Stimulated activated naive CD8-positive, alpha-beta T cell treated with anti-CD3 and anti-CD28 coated beads, Interleukin-15, Interleukin-2, amounts not matched to agents 100 U/mL and 50 U/mL, for 24 hours (primary cell): Measurements from ENCODE around the gene SPIC.
"Not testable (repeated sequence)": the region's sequence is repeated elsewhere in the genome, so short reads cannot be mapped to it uniquely, and the experiment has no call there.

Experiments
- ATAC-seq: fragments of 150-1000 bp; cut with Tn5 transposase; one replicate; pipeline ENCODE4 v1.10.0; 2021
- DNase-seq: peaks from one replicate; pipeline ENCODE4 v3.0.0; 2021

The SPIC gene

DNA sequence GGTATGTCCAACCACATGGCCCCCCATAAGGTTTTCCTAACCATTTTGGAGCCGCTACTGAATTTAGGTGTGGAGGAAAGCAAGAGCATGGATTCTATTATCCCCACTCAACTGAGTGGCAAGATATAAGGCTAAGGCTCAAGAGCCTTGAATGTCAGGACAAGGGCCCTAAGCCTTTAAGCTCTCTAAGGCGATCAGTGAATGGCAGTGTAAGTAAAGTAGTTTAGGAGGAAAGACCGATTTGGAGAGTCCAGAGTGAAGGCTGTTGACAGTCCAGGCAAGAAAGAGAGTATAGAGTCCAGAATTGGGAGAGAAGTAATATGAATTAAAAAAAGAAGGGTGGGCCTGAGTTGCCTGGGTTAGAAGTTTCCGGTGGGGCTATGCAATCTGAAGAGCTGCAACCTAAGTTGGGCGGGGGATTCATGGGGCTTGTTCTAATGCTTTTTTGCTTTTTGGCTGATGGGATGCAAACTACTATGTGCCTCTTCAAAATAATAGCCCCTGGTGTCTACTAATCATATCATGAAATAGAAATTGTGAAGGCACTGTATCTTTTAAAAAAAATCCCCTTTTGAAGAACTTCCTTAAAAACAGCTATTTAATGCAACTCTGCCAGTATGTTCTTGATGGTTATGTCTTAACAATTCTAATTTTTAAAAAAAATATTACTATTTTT, at the start of gene SPIC:
TSS of gene SPIC (plus strand) at position 626 of the 676 bp plus-strand sequence. CDS start 1,569 bp downstream, outside the sequence.
- no peak for ATAC-seq

DNA sequence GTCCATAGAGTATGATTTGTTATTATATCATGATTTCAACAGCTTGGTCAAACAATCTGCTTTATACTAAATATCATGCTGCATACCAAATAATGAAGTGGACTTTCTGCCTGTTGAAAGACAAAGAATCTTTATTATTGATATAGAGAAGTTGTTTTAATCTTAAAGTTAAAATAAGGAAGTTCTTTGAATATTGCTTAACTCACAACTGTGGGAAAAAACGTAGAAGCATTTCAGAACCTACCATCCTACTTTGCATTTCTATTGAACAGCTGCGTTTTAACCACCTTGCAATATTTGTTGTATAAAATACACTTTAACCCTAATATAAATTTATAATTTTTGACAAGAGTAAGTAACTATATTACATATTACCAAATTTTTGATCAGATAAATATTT, 44.7 kb upstream of the SPIC start:
- ATAC-seq (no peak), DNase-seq (no peak)

More for the DNA sequence above, at the start of gene SPIC:
- no peak for DNase-seq

DNA sequence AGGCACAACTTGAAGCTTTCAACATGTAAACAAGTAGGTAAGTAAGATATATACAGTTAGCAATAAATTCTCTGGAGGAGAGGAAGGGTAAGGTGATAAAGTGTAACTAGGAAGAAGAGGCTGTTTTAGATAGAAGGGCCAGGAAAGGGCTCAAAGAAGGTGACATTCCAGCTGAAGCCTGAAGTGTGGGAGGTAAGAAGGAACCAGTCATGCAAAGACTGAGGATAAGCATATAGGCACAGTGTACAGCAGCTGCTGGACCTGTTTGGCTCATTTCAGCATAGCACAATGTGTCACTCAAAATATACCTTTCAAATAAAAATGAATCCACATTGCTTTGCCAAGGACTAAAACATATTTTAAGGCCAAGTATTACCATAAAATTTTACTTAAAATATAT, 39.0 kb upstream of the SPIC start:
- DNase-seq: no peak
- ATAC-seq: no peak

DNA sequence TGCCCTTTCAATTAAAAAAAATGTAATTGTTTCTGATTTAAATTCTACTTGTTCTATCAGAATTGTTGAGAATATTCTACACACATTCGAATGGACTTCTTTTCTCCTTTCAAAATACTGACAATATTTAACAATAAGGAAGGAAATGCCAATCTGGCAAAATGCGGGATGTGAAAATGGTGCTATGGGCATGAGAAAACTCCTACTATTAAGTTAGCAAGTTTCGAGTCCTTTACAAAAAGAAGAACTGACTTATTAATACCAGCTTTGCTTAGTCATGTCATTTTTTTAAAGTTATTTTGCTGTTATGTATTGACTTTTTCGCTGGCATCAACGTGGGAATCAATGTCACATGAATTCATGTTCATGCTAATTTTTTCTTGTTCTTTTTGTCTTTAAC, 35.9 kb upstream of the SPIC start:
- ATAC-seq (no peak), DNase-seq (no peak)

DNA sequence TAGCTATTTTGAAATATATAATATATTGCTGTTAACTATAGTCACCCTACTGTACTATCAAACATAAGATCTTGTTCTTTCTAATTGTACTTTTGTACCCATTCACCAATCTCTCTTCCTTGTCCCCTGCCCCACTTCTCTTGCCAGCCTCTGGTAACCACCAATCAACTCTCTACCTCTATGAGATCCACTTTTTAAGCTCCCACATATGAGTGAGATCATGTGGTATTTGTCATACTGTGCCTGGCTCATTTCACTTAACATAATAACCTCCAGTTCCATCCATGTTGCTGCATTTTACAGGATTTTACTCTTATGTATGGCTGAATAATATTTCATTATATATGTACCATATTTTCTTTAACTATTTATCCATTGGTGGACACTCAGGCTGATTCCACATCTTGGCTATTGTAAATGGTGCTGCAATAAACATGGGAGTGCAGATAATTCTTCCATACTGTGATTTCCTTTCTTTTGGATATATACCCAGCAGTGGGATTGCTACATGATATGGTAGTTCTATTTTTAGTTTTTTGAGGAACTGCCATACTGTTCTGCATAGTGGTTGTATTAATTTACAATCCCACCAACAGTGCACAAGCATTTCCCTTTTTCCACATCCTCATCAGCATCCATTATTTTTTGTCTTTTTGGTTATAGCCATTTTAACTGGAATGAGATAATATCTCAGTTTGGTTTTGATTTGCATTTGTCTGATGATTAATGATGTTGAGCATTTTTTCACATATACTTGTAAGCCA, 33.5 kb upstream of the SPIC start:
- DNase-seq (no peak), ATAC-seq (no peak)

DNA sequence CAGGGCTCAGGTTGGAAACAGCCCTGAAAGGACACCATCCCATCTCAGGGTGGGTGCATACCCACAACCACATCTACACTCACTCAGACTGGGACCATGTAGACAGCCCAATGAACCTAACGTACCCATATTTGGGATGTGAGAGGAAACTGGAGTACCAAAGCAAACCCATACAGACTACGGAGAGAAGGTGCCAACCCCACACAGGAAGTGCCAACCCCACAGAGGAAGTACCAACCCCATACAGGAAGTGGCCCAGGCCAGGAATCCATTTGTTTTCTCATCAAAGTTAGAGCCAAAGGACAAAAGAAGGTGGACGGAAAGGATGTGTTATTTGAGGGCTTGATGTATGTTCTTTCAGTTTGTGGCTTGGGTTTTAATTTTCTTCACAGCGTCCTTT, 19.5 kb upstream of the SPIC start:
- ATAC-seq (peak; percentile 32), DNase-seq (peak; percentile 6)

DNA sequence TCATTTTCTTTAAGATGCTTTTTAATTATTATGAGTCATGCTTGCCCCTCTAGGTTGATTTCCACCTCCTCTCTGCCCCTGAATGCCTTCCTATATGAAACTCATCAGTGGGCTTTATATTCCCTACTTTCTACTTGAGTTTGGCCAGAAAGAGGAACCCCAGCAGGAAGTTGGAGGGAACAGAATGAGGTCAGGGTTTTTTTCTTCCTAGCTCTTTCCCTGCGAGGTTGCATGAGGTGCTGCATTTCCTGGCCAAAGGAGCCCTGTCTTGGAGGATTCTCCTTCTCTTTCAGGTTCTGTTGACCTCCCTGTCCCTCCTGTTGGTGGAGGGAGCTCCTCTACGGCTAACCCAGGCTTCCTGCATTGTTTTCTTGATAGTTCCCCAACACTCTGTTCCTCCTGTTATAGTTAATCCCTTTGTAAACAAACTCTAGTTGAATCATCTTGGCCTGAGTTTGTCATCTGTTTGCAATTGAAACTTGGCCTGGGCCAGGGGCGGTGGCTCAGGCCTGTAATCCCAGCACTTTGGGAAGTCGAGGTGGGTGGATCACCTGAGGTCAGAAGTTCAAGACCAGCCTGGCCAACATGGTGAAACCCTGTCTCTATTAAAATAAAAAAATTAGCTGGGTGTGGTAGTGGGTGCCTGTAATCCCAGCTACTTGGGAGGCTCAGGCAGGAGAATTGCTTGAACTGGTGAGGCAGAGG, 15.3 kb upstream of the SPIC start:
- ATAC-seq (no peak), DNase-seq (no peak)

DNA sequence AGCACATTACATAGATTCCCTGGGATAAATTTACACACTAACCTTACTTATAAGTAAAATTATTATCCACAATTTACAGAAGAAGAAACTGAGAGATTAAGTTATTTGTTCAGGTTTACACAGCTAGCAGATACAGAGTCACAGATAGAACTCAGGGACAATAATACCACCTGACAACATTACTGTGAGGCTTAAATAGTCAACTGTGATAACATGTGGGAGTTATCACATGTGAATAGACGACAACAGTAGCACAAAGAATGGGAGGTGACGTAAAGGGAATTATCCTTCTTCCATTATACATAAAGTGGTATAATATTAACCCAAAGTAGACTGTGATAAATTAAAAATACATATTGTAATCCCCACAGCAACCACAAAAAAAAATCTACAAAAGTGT, 6.2 kb upstream of the SPIC start:
- DNase-seq: no peak
- no peak for ATAC-seq

DNA sequence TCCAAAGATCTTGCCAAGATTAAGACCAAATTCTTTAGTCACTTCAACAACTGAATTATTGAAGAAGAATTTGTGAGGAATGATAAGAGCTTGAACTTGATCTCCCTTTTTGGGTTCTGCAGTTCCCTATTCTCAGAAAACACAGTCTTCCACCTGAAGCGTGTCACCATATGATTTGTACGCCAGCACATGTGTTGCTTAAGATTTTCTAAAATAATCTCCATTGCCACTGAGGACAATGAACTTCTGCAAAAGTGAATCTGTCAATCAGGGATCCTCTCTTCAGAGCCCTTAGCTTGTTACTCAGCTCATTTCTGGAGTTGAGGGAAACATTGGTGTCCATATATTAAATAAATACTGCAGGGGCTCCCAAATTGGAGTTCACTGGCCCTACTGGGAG, 4.2 kb upstream of the SPIC start:
- ATAC-seq (no peak), DNase-seq (no peak)

DNA sequence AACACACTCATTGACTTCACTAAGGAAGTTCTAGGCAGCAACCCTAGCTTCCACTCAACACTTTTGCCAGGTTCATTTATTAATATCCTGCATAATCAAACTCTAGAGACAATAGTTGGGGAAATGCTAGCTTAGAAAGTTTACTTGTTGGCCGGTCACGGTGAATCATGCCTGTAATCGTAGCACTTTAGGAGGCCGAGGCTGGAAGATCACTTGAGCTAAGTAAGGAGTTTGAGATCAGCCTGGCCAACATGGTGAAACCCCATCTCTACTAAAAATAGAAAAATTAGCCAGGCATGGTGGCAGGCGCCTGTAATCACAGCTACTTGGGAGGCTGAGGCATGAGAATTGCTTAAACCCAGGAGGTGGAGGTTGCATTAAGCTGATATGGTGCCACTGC, 3.3 kb upstream of the SPIC start:
- ATAC-seq, DNase-seq: not testable (repeated sequence)

DNA sequence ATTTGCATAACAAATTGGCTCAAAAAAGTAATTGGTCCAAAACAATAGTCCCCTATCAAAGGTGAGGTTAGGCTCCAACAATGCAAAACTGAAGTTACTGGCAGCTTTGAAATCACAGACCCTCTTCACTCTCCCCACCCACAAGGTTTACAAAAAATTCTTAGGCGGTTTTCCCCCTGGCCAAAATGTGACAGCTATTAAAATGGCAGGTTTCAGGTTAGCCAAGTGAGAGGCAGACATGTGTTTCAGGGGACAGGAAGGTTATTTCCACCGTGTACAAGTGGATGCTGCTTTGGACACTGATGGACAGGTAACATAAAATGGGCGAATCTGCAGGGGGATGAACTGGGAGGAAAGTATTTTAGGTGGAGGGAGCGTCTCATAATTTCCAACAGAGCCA, 888 bp upstream of the SPIC start:
- ATAC-seq: no peak
- DNase-seq: no peak

DNA sequence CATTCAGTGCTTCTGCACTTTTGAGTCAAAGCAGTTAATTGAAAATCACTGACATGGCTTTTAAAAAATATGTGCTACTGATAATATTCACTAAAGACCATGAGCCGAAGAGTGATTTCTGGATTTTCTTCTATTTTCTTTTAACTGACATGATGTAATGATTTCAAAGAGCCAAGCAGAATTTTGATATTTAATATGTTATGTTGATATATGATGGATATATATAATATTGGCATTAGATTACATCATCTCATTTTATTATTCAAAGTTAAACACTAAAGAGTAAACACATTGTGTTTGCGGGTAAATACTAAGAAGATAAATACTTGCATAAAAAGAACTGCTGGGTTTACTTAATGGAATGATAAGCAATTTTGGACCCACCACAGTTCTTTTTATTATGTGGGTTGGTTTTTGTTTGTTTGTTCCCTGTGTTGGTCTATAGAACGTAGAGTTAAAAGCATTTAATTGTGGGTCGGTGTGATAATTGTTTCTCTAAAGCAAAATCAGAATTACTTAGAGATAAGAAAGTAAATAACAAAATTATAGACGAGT, 692 bp downstream of the SPIC start:
- no peak for DNase-seq
- no peak for ATAC-seq

DNA sequence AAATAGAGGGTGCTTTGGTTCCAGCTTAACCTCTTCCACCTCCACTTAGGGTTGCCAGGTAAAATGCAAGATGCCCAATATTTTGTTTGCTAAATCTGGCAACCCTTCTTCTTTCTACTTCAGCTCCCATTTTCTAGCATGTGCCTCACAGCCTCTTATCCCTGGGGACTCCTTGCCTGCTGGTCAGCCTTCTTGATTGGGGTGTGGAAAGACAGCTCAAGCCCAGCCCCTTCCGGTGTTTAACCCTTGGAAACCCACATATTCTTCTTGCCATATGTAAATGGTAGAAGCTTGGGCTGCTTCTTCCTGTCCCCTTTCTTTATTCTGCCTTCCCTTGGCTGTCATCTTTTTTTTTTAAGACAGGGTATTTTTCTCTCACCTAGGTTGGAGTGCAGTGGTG, 5.7 kb downstream of the SPIC start:
- DNase-seq: no peak
- ATAC-seq: no peak

DNA sequence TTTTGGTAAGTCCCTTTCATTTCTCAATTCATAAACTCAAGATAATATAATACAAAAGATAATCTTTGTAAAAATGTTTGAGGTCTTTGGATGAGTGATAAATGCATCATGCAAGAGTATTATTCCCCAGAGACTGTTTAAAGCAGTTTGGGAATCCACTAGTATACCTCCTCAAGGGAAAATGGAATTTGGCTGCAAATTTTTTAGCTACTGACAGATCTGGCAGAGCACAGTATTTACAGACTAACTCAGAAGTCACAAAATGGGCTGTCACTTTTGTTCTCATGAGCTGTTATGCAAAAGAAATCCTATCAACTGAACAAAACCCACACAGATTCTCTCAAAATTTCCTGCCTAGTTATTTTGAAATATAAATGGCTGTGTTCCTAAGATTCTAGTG, 9.9 kb downstream of the SPIC start:
- no peak for ATAC-seq
- DNase-seq: no peak

DNA sequence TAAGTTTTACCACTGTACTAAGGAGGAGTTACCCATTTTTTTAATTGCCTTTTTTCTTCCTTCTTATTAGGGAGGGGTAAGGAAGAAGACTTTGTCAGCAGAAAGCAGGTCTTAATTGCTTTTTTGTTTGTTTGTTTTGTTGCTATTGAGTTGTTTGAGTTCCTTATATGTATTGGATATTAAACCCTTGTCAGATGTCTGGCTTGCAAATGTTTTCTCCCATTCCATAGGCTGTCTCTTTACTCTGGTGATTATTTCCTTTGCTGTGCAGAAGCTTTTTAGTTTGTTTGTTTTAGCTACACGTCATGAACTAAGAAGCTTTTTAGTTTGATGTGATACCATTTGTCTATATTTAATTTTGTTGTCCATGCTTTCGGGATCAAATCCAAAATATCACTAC, 13.3 kb downstream of the SPIC start:
- no peak for DNase-seq
- no peak for ATAC-seq

DNA sequence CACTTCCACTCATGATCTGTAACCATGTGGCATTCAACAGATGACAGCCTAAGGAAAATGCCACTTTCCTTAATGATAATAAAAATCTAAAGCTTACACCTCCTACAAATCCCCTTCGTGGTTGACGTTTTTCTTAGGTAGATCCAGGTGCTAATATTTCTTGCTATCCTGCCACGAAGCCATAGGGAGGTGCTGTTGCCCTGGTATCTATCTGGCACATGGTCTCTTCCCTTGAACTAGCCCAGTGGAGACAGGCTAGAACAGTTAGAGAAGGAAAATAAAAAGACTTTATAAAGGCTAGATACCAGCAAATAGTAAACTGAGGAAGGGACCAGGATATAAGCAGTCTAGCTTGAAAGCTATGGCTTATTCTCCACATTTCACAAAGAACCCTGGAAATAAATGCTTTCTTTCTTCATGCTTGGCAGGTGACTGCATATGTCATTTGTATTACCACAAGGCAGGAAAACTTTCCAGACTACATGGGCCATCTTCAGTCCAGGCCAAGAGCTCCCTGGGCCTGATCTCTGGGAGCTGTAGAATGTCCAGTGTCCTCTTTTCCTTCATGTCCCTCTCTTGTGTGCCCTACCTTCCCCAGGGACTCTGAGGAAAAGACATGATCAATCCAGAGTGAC, 15.3 kb downstream of the SPIC start:
- DNase-seq: peak; percentile 9
- ATAC-seq: no peak

DNA sequence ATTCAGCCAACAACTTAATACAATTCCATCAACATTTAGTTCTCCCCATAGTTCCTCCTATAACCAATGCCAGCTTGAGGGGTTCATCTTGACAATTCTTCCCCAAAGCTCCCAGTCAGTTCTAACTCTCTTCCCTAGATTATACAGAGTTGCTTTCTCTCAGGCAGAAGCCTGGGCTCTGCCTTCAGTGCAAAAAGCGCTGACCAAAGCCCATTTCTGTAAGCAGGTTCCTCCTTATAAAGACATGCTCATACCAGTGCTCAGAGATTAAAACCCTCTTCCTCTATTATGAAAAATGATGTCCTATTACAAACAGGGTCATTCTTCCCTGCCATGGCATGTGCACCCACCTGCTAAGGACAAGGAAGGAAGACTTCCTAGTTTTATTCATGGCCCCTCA, 16.2 kb downstream of the SPIC start:
- ATAC-seq (no peak), DNase-seq (no peak)

DNA sequence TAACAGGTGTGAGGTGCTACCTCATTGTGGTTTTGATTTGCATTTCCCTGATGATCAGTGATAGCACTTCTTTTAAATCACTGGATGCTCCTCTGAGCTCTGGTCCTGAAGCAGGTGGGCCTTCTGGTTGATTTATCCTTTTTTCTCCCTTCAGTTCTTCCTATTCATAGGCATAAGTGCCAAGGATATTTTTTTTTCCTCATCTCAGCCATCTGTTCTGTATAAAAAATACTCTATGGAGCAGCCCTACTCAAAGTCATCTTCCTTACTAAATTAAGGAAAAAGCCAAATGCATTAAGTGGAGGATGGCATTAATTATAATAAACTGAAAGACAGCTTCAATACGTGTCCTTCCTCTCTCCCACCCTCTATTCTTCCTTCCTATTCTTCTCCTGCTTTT, 18.4 kb downstream of the SPIC start:
- DNase-seq (no peak), ATAC-seq (no peak)

DNA sequence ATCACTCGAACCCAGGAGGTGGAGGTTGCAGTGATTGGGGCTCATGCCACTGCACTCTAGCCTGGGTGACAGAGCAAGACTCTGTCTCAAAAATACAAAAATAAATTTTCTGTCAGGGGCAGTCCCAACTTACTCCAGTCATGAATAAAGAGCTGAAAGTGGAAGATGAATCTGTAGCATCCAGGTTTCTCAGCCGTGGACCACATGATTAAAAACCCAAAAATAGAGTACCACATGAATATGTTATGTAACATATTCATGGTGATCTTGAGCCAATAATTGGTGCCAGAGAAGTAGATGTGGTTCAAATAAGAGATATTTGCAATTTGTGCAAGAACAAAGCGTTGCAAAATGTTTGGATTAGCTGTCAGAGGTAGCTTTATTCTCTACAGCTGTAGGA, 23.1 kb downstream of the SPIC start:
- DNase-seq: no peak
- ATAC-seq: no peak

DNA sequence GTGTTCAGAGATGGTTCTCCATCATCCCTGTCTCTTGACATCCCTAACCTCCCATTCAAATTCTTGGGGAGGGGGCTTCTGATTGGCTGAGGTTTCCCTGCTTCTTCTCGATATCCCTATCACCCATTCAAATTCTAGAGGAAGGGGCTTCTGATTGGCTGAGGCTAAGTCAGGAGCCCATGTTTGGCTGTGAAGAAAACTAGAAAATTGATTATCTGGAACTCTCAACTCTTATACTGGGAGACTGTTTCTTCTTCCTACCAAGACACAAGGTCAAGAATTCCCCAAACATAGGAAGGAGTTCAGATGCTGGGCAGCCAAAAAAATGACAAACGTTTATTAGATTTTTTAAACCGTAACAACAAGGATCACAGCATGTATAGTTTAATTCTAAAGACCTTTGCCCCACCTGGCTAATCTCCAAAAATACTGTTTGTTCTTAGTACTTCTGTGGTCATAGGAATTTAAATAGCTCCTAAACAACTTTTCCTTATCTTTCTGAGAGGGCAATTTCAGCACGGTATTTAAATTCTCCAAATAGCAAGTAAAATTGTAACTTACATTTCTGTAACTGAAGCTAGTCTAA, 26.4 kb downstream of the SPIC start:
- ATAC-seq: no peak
- DNase-seq: no peak

DNA sequence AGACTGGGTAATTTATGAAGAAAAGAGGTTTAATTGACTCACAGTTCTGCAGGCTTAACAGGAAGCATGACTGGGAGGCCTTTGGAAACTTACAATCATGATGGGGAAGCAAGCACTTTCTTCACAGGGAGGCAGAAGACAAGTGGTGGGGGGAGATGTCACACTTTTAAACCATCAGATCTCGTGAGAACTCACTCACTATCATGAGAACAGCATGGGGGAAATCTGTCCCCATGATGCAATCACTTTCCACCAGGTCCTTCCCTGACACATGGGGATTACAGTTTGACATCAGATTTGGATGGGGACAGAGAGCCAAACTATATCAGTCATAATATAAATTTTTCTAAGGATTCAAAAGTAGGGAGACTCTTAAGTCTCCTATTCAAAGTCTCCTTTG, 46.0 kb downstream of the SPIC start:
- ATAC-seq (peak; percentile 46), DNase-seq (no peak)

DNA sequence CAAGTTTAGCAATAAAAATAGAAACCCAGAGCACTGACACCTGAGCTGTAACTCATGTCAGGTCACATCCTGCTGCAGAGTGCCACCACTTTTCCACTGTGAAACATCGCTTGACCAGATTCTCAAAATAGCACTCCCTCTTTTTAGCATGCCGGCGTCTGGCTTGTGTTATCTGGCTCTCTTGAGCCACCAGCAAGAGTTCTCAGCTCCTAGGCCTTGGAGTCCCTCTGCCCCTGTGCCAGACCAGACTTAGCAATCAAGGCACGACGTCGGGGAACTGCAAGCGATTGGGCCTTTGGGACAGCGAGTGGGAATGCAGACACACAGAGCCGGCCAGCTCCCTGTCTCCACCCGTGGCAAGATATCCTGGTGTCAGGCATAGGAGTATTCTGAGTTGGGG, 52.5 kb downstream of the SPIC start:
- ATAC-seq (no peak), DNase-seq (no peak)
